ENCODE measurements around the gene TAS1R2.

Gene TAS1R2

DNA sequence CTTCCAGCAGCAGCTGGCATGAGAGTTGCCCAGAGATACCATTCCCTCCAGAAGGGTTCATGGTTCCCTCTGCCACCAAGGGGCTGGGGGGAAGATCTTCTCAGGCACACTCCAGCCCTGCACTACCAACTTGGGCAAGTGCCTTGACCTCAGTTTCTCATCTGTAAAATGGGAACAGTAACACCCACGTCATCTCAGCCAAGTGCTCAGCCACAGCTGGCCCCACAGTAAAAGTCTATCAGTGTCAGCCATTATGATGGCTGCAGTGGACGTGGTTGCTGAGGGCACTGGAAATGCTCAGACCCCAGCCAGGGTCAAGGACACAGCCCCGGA, 16.3 kb upstream of the TAS1R2 start:
- in situ Hi-C loops (cut with MboI; ENCODE audit: low pct_unique_long_range_greater_than_20kb, low sequenced_read_pairs, unreplicated experiment): no loop called here
- TF ChIP-seq, protein P1, sequence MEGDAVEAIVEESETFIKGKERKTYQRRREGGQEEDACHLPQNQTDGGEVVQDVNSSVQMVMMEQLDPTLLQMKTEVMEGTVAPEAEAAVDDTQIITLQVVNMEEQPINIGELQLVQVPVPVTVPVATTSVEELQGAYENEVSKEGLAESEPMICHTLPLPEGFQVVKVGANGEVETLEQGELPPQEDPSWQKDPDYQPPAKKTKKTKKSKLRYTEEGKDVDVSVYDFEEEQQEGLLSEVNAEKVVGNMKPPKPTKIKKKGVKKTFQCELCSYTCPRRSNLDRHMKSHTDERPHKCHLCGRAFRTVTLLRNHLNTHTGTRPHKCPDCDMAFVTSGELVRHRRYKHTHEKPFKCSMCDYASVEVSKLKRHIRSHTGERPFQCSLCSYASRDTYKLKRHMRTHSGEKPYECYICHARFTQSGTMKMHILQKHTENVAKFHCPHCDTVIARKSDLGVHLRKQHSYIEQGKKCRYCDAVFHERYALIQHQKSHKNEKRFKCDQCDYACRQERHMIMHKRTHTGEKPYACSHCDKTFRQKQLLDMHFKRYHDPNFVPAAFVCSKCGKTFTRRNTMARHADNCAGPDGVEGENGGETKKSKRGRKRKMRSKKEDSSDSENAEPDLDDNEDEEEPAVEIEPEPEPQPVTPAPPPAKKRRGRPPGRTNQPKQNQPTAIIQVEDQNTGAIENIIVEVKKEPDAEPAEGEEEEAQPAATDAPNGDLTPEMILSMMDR (IDR thresholded peaks at IDR 0.05; ENCODE audit: extremely low read depth, insufficient read depth, missing control alignments): no peak
- DNase-seq (ENCODE audit: low spot score): no peak

DNA sequence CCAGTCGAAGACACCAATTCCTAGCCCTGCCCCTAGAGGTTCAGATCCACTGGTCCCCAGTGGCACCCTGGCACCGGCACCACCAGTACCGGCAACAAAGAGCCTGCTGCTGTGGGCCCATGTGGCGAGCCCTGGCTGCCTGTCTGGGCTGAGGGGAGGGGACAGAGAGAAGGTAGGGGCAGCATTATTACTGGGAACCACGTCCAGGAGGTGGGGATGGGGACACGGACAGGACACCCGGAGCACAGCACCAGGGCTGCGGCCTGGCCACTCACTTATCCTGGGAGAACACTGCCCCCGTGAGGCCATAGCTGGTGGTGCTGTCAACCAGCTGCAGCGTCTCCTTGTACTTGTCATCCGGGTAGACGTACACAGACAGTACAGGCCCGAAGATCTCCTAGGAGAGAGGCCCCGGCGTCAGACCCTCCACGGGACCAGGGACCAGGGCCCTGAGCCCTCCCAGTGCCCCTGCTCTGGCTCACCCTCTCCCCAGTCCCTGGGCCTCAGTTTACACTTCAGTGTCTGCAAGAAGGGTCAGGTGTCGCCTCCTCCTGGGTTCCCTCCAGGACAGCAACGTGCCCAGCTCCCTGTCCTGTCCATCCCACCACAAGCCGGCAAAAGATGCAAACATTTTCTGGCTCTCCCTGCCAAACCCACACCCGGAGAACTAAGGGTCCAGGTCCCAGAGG, 15.8 kb upstream of the TAS1R2 start:
- peak; percentile 89 for DNase-seq (ENCODE audit: low spot score)
- in situ Hi-C loops (cut with MboI; ENCODE audit: low pct_unique_long_range_greater_than_20kb, low sequenced_read_pairs, unreplicated experiment): no loop called here
- TF ChIP-seq, protein P1 (IDR thresholded peaks at IDR 0.05; ENCODE audit: extremely low read depth, insufficient read depth, missing control alignments): peak; percentile 80

DNA sequence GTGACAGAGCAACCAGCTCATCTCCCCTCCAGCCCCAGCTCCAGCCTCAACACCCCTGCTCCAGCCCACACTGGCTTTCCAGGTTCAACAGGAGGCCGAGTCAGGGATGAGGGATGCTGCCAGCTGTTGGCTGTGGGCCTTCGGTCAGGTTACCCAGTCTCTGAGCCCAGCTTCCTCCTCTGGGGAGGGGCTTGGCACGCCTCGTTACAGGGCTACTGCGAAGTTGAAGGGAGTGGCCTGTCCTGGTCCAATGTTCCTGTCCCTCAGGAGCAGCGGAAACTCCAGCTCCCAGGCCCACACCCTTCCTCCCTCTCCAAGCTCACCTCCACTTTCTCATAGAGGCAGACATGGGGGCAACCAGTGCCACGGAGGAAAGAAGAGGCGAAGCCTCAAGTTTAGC, 15.1 kb upstream of the TAS1R2 start:
- no peak for DNase-seq (ENCODE audit: low spot score)
- in situ Hi-C loops (cut with MboI; ENCODE audit: low pct_unique_long_range_greater_than_20kb, low sequenced_read_pairs, unreplicated experiment): no loop called here
- TF ChIP-seq, protein P1 (IDR thresholded peaks at IDR 0.05; ENCODE audit: extremely low read depth, insufficient read depth, missing control alignments): no peak

DNA sequence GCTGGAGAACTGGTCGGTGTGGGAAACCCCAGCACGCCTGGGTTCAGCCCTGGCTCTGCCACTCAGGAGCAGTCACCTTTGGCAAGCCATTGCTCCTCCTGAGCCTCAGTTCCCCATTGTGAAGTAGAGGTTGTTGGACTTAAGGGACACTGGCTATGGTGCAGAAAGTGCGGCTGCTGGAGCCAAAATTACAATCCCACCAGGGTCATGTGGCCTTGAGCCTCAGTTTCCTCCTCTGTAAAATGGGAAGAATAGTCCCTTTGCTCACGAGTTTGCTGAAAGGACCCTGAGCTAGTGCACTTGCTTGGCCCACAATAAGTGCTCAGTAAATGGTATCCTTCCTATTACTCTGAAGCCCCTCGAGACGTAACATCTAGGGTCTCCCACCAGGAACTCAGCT, 14.6 kb upstream of the TAS1R2 start:
- TF ChIP-seq, protein P1 (IDR thresholded peaks at IDR 0.05; ENCODE audit: extremely low read depth, insufficient read depth, missing control alignments): no peak
- in situ Hi-C loops (cut with MboI; ENCODE audit: low pct_unique_long_range_greater_than_20kb, low sequenced_read_pairs, unreplicated experiment): no loop called here
- DNase-seq (ENCODE audit: low spot score): no peak

DNA sequence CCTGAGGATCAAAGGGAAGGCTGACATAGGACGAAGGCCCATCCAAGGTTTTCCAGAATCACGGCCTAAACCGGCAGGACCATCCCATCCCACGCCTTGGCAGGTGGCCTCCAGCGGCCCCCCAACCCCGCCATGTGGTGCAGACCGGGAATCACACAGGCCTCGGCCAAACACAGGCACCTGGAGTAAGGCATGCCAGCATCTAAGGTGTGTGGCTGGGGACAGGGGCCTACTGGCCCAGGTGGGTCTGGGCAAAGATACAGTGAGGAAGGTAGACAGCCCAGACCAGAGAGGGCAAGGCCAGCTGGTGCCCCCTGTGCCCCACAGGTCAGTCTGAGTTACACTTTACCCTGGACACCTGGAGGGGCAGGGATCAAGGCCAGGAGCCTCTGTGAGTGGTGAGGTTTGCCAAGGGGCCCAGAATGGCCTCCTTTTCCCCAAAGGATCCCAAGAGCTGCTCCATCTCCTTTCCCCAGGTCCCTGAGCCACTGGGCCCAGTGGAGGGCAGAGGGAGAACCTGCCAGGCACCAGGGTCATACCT, 12.7 kb upstream of the TAS1R2 start:
- in situ Hi-C loops (cut with MboI; ENCODE audit: low pct_unique_long_range_greater_than_20kb, low sequenced_read_pairs, unreplicated experiment): no loop called here
- TF ChIP-seq, protein P1 (IDR thresholded peaks at IDR 0.05; ENCODE audit: extremely low read depth, insufficient read depth, missing control alignments): no peak
- no peak for DNase-seq (ENCODE audit: low spot score)

DNA sequence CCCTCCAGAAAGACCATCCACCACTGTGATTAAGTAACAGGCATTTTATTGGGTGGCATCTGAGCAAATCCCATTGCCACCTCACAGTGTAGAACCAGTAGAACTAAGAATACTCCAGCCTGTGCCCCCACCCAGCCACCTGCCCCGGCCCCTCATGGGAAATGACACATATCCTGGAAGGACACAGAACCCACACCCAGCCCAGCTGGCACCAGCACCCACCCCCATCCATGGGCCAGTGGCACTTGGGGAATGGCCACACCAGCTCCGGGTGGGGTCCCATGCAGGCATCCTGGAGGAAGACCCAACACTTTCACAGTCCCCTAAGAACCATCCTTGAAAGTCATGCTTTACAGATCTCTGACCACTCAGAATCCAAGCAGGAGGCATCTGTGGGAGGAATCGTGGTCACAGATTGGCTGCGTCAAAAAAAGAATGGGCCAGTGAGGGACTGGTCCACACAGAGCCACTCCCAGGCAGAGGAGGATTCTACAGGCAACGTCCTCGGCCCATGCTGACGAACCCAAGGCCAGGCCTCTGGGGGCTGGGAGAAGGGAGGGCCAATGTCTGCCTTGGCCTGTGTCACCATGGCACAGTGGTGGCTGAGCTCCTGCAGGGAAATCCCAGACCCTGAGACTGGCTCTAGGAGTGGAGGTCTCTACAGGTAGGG, 12.1 kb upstream of the TAS1R2 start:
- in situ Hi-C loops (cut with MboI; ENCODE audit: low pct_unique_long_range_greater_than_20kb, low sequenced_read_pairs, unreplicated experiment): no loop called here
- no peak for DNase-seq (ENCODE audit: low spot score)
- TF ChIP-seq, protein P1 (IDR thresholded peaks at IDR 0.05; ENCODE audit: extremely low read depth, insufficient read depth, missing control alignments): no peak
